NB4 (cell line): Measurements from ENCODE around the gene MACROD2.

Experiments
- POLR2A ChIP-seq: IDR thresholded peaks from 2 replicates; pipeline ENCODE4 v1.6.1; 2011; ENCODE audit warnings: mild to moderate bottlenecking; ENCODE audit not compliant: insufficient read length; ENCODE audit errors: extremely low read depth
- TF ChIP-seq, protein P1 (sequence below): IDR thresholded peaks from one replicate; pipeline ENCODE4 v1.5.1; 2012; ENCODE audit warnings: low read depth, low read length

- TF ChIP-seq, protein P1, sequence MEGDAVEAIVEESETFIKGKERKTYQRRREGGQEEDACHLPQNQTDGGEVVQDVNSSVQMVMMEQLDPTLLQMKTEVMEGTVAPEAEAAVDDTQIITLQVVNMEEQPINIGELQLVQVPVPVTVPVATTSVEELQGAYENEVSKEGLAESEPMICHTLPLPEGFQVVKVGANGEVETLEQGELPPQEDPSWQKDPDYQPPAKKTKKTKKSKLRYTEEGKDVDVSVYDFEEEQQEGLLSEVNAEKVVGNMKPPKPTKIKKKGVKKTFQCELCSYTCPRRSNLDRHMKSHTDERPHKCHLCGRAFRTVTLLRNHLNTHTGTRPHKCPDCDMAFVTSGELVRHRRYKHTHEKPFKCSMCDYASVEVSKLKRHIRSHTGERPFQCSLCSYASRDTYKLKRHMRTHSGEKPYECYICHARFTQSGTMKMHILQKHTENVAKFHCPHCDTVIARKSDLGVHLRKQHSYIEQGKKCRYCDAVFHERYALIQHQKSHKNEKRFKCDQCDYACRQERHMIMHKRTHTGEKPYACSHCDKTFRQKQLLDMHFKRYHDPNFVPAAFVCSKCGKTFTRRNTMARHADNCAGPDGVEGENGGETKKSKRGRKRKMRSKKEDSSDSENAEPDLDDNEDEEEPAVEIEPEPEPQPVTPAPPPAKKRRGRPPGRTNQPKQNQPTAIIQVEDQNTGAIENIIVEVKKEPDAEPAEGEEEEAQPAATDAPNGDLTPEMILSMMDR: no peak
- TF ChIP-seq POLR2A: no peak
These were observed 890.3 kb downstream of the MACROD2 start for GRCh38 chr20:14885661-14886060.
